HFFc6 (cell line): ENCODE data around the gene AATF. TPM values are rescaled to one million over a fixed set of nuclear protein-coding genes. Genes with fewer than 3 reads are reported as not detected.

Source experiments
- DNase-seq: peaks from one replicate; pipeline ENCODE4 v3.0.0-alpha.2; 2018
- H3K27ac Mint-ChIP-seq: 2 replicates; pipeline ENCODE4 v1.8.0; 2020; ENCODE audit warnings: mild to moderate bottlenecking, mixed read lengths
- H3K27me3 Mint-ChIP-seq: 2 replicates; pipeline ENCODE4 v1.8.0; 2021; ENCODE audit warnings: mild to moderate bottlenecking, moderate library complexity, mixed read lengths; ENCODE audit not compliant: insufficient read depth
- H3K36me3 Mint-ChIP-seq: 2 replicates; pipeline ENCODE4 v1.8.0; 2021; ENCODE audit warnings: low read depth, mixed read lengths
- H3K4me1 Mint-ChIP-seq: 2 replicates; pipeline ENCODE4 v1.8.0; 2020; ENCODE audit warnings: low read depth, mixed read lengths
- H3K4me3 Mint-ChIP-seq: 2 replicates; pipeline ENCODE4 v1.8.0; 2020; ENCODE audit warnings: mild to moderate bottlenecking, moderate library complexity, mixed read lengths
- H3K9me3 Mint-ChIP-seq: 2 replicates; pipeline ENCODE4 v1.8.0; 2020; ENCODE audit warnings: mild to moderate bottlenecking, mixed read lengths
- CTCF ChIP-seq: fragments of 200-600 bp; sonication (generic); IDR thresholded peaks from 2 replicates; pipeline ENCODE4 v1.5.0; 2021; ENCODE audit warnings: antibody characterized with exemption, mild to moderate bottlenecking
- total RNA-seq, 6 experiments: library from RNA; stranded (reverse); fragmentation: NEBNext Ultra II Directional; extraction: Animal tissue kit (Norgen Biotek cat#: 25700); gene quantifications; 2 replicates in 1 of 6; 3 replicates in 5 of 6; pipeline ENCODE4 v1.2.3, GENCODE V29; 2021

The AATF gene
- total RNA-seq, 6 experiments from 2014 or later = 45.1 to 57.1 (median 52.7) TPM

DNA sequence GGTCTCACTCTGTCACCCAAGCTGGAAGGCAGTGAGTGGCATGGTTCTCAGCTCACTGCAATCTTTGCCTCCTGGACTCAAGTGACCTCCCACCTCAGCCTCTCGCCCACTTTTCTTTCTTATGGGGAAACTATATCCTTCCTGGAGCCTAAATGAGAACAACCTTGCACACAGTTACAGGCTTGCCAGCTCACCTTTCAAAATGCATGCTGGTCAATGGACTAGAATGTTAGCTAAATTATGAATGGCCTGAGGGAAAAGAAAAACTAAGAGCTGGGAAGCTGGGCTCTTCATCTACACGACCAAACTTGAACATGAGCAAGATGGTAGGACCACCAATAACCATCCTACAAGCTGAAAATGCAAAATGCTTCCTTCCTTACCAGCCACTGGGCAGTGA lies 22.1 kb upstream of the AATF start:
- H3K36me3 Mint-ChIP-seq = no peaks in the 10 kb centered on the region
- TF ChIP-seq CTCF = no peak
- no peak overlapping the region for H3K4me3 Mint-ChIP-seq
- peaks cover 4% of the 10 kb centered on the region; the same call in 1 of the 2 replicates for H3K4me1 Mint-ChIP-seq
- H3K27me3 Mint-ChIP-seq = peaks cover 65% of the 10 kb centered on the region
- no peak for DNase-seq
- no peaks in the 10 kb centered on the region for H3K9me3 Mint-ChIP-seq
- no peak overlapping the region for H3K27ac Mint-ChIP-seq

- Mint-ChIP-seq H3K4me1 (peaks cover 14% of the 10 kb centered on the region), H3K36me3 (no peaks in the 10 kb centered on the region), H3K9me3 (no peaks in the 10 kb centered on the region), H3K4me3 (no peak overlapping the region), H3K27ac (no peak overlapping the region), H3K27me3 (peaks cover 68% of the 10 kb centered on the region)
- no peak for TF ChIP-seq CTCF
- DNase-seq = no peak
Observed at GRCh38 chr17:36928471-36929345, 20.0 kb upstream of the AATF start.

- no peaks in the 10 kb centered on the region for H3K36me3 Mint-ChIP-seq
- TF ChIP-seq CTCF = no peak
- peaks cover 18% of the 10 kb centered on the region for H3K4me1 Mint-ChIP-seq
- H3K9me3 Mint-ChIP-seq = no peaks in the 10 kb centered on the region
- no peak overlapping the region for H3K4me3 Mint-ChIP-seq
- peaks cover 77% of the 10 kb centered on the region for H3K27me3 Mint-ChIP-seq
- no peak overlapping the region for H3K27ac Mint-ChIP-seq
- DNase-seq = no peak
Observed at GRCh38 chr17:36929851-36930582, 18.7 kb upstream of the AATF start.

DNA sequence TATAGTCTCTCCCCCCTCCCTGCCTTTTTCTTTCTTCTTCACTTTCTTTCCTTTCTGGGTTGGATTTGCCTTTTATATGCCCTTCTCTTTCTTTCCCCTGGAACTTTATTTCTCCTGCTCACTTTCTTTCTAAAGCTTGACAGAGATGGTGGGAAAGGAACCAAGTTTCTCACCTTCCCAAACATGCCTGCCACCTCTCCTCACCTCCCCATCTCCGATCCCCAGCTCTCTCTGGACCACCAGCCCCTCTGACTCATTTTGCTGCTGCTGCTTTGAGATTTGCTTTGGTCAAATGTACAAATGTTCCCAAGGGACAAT lies 18.2 kb upstream of the AATF start:
- no peak overlapping the region for H3K27ac Mint-ChIP-seq
- TF ChIP-seq CTCF = no peak
- H3K4me3 Mint-ChIP-seq = no peak overlapping the region
- H3K27me3 Mint-ChIP-seq = peaks cover 79% of the 10 kb centered on the region
- no peak for DNase-seq
- H3K36me3 Mint-ChIP-seq = no peaks in the 10 kb centered on the region
- peaks cover 18% of the 10 kb centered on the region for H3K4me1 Mint-ChIP-seq
- H3K9me3 Mint-ChIP-seq = no peaks in the 10 kb centered on the region

DNA sequence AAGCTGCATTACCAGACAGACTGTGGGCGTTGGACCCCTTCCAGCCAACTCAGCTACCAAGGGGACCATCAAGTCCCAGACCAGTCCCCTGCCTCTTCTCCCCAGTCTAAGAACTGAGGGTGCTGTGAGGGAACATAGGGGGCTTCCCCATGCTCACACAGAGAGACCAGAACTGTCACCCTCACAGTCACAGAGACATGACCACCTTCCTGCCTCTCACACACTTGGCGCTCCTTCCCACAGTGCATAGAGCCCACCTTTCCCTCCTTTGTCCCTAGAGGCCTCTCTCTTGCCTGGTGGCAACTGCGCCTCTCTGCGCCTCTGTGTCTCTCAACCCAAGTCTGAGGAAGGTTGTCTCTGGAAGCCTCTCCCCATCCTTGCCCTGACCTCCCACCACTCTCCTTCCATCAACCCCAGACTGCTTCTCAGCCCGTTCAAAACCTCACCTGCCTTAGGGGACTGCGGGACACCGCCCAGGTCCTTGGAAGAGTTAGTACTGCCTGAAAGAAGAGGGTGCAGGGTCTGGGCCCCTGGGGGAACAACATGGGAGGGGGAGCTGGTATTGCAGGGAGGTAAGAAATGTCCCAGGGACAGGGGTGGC lies 17.6 kb upstream of the AATF start:
- Mint-ChIP-seq H3K4me3 (no peak overlapping the region), H3K27me3 (peaks cover 84% of the 10 kb centered on the region), H3K4me1 (peaks cover 18% of the 10 kb centered on the region)

More for the DNA sequence above, 17.6 kb upstream of the AATF start:
- DNase-seq = no peak
- Mint-ChIP-seq H3K36me3 (no peaks in the 10 kb centered on the region), H3K9me3 (no peaks in the 10 kb centered on the region), H3K27ac (no peak overlapping the region)
- TF ChIP-seq CTCF = no peak
